B cell (primary cell): ENCODE measurements around the gene E2F2. TPM values are rescaled to one million over a fixed set of nuclear protein-coding genes. Genes with fewer than 3 reads are reported as not detected.
A peak's percentile ranks its signal among the peaks of the same experiment; 100 is the strongest.

Experiments
- ATAC-seq: fragments of 200-7000 bp; cut with Tn5 transposase; one replicate; pipeline ENCODE4 v1.10.0; 2021; ENCODE audit warnings: low read depth, mild to moderate bottlenecking, moderate number of reproducible peaks, moderate library complexity
- CTCF ChIA-PET: fragments of 350-600 bp; sonication (Branson Sonifier 250); formaldehyde crosslinking; loops from one replicate; lab custom pipeline; 2021; ENCODE audit warnings: antibody characterized with exemption, inconsistent platforms; lab: Charles Lee
- POLR2A ChIA-PET: fragments of 350-600 bp; sonication (Branson Sonifier 250); formaldehyde crosslinking; loops from one replicate; lab custom pipeline; 2021; ENCODE audit warnings: antibody characterized with exemption; lab: Charles Lee
- DNase-seq: peaks from one replicate; pipeline ENCODE4 v3.0.0; 2013
- H2AFZ ChIP-seq: 2 replicates; pipeline ENCODE4 v1.6.1; 2012; ENCODE audit warnings: mild to moderate bottlenecking, low read depth, low read length; ENCODE audit not compliant: insufficient read depth, poor library complexity, severe bottlenecking
- H3K27ac ChIP-seq, 2 donors: 1 replicate in 1 of 2; 2 replicates in 1 of 2; pipeline ENCODE4 v1.5.1; 2012 to 2013; ENCODE audit warnings: low read length in 2 of 2, mild to moderate bottlenecking in 2 of 2, moderate library complexity in 1 of 2
- H3K27me3 ChIP-seq, 4 experiments: fragments of 200-600 bp in 1 of 4; sonication (generic) in 1 of 4; replicated peaks in 1 of 4; 1 replicate in 2 of 4; 2 replicates in 2 of 4; pipeline versions ENCODE4 v1.6.1 to v1.7.0; 2013 to 2016; ENCODE audit warnings: low read length in 3 of 4, mild to moderate bottlenecking in 2 of 4, mixed read lengths in 1 of 4, moderate library complexity in 1 of 4; ENCODE audit not compliant: insufficient read depth in 4 of 4, control insufficient read depth in 3 of 4; ENCODE audit errors: control extremely low read depth in 1 of 4
- H3K36me3 ChIP-seq, 2 experiments: replicated peaks in 1 of 2; 1 replicate in 1 of 2; 2 replicates in 1 of 2; pipeline versions ENCODE4 v1.6.1 to v1.7.1; 2013; ENCODE audit warnings: low read length in 1 of 2; ENCODE audit not compliant: insufficient read depth in 2 of 2, control insufficient read depth in 1 of 2; ENCODE audit errors: control extremely low read depth in 1 of 2, extremely low read depth in 1 of 2
- H3K4me1 ChIP-seq, 2 donors: fragments of 200-600 bp in 1 of 2; sonication (generic) in 1 of 2; 1 replicate in 1 of 2; 2 replicates in 1 of 2; pipeline versions ENCODE4 v1.5.1 to v1.6.1; 2013 to 2017; ENCODE audit warnings: low read length in 2 of 2; ENCODE audit not compliant: control insufficient read depth in 2 of 2, insufficient read depth in 2 of 2
- H3K4me2 ChIP-seq: replicated peaks from 2 replicates; pipeline ENCODE3; 2012; ENCODE audit warnings: mild to moderate bottlenecking, low read depth, low read length; ENCODE audit not compliant: poor library complexity, severe bottlenecking
- H3K4me3 ChIP-seq, 5 experiments: fragments of 200-600 bp in 1 of 5; sonication (generic) in 1 of 5; 1 replicate in 3 of 5; 2 replicates in 2 of 5; pipeline versions ENCODE4 v1.5.1 to v1.7.0; 2011 to 2016; ENCODE audit warnings: low read length in 4 of 5, mild to moderate bottlenecking in 4 of 5, low read depth in 2 of 5, control low read depth in 1 of 5, moderate library complexity in 1 of 5; ENCODE audit not compliant: insufficient read depth in 1 of 5; ENCODE audit errors: control extremely low read depth in 1 of 5, extremely low read depth in 1 of 5
- H3K79me2 ChIP-seq: fragments of 200-600 bp; sonication (generic); one replicate; pipeline ENCODE4 v1.6.0; 2016; ENCODE audit warnings: low read length; ENCODE audit not compliant: control insufficient read depth, insufficient read depth
- H3K9ac ChIP-seq: fragments of 200-600 bp; sonication (generic); 2 replicates; pipeline ENCODE4 v1.6.1; 2017; ENCODE audit warnings: mild to moderate bottlenecking, low read length, moderate library complexity
- H3K9me3 ChIP-seq, 3 donors: one replicate each; pipeline versions ENCODE4 v1.6.1 to v1.7.1; 2013; ENCODE audit warnings: low read length in 2 of 3; ENCODE audit not compliant: control insufficient read depth in 2 of 3, insufficient read depth in 1 of 3; ENCODE audit errors: control extremely low read depth in 1 of 3
- H4K20me1 ChIP-seq: 2 replicates; pipeline ENCODE4 v1.6.0; 2012; ENCODE audit warnings: mild to moderate bottlenecking, low read length; ENCODE audit not compliant: insufficient read depth, control insufficient read depth, poor library complexity, severe bottlenecking
- H3K27ac Mint-ChIP-seq: one replicate; pipeline ENCODE4 v1.8.0; 2021; ENCODE audit warnings: mixed read lengths
- H3K27me3 Mint-ChIP-seq: one replicate; pipeline ENCODE4 v1.8.0; 2021; ENCODE audit warnings: mixed read lengths
- H3K4me1 Mint-ChIP-seq: one replicate; pipeline ENCODE4 v1.8.0; 2021; ENCODE audit warnings: mixed read lengths
- H3K4me3 Mint-ChIP-seq: one replicate; pipeline ENCODE4 v1.8.0; 2021; ENCODE audit warnings: mixed read lengths
- H3K9me3 Mint-ChIP-seq: one replicate; pipeline ENCODE4 v1.8.0; 2022; ENCODE audit warnings: mixed read lengths; ENCODE audit not compliant: insufficient read depth
- CTCF ChIP-seq: fragments of 200-600 bp; IDR thresholded peaks from one replicate; pipeline ENCODE4 v1.8.0; 2022; ENCODE audit warnings: antibody characterized with exemption, mild to moderate bottlenecking
- EZH2 ChIP-seq: IDR thresholded peaks from 2 replicates; pipeline ENCODE4 v1.6.1; 2012; ENCODE audit warnings: borderline replicate concordance, low read depth, mild to moderate bottlenecking, moderate library complexity, low read length; ENCODE audit not compliant: insufficient read depth, poor library complexity, severe bottlenecking
- WGBS: methylation state at CpG from one replicate; pipeline ENCODE4 v1.1.5; 2013; ENCODE audit warnings: missing lambda C conversion rate; ENCODE audit not compliant: insufficient coverage; 5-methylcytosine and 5-hydroxymethylcytosine counted together
- intact Hi-C: fragments of 100-400 bp; cut with micrococcal nuclease; formaldehyde crosslinking; loops from one replicate; pipeline ENCODE4 v1.10.0; 2022
- polyA plus RNA-seq: library from polyadenylated mRNA; depleted of rRNA; stranded (reverse); fragments of >200 nt; gene quantifications from 2 replicates; pipeline ENCODE4 v1.2.3, GENCODE V29; 2012
- total RNA-seq, 2 donors: library from RNA; stranded (reverse); fragments of 120-200 nt in 1 of 2; gene quantifications; 1 replicate in 1 of 2; 2 replicates in 1 of 2; pipeline versions ENCODE4 v1.2.3 to v1.2.4, GENCODE V29; 2013 to 2022

Gene E2F2
- total and polyA plus RNA-seq, 2 donors (not counting 1 experiment from before 2014, with no cell fraction given): 2.4 to 3.2 TPM

- H3K27ac Mint-ChIP-seq: peak overlapping the region; percentile 80
- intact Hi-C loops: no loop called here
These were observed 32.0 kb upstream of the E2F2 start for GRCh38 chr1:23563003-23563402.

More at GRCh38 chr1:23563003-23563402, 32.0 kb upstream of the E2F2 start:
- peak overlapping the region in 1 of 2 donors; percentile 91 for H3K27ac ChIP-seq
- no peak for TF ChIP-seq CTCF
- TF ChIP-seq EZH2: no peak
- H3K9ac ChIP-seq: no peak overlapping the region
- H3K4me2 ChIP-seq: peak overlapping the region; percentile 98
- Mint-ChIP-seq H3K9me3 (no peaks in the 10 kb centered on the region), H3K4me1 (peaks cover 59% of the 10 kb centered on the region), H3K27me3 (no peaks in the 10 kb centered on the region), H3K4me3 (peak overlapping the region; percentile 47)
- no peaks in the 10 kb centered on the region for H3K27me3 ChIP-seq
- H4K20me1 ChIP-seq: peaks cover 13% of the 10 kb centered on the region
- ATAC-seq: no peak
- ChIA-PET POLR2A (interaction anchor here (0.6 to 1.1 kb wide), 3 partner anchors 13 to 200 kb away, joined by 3 to 4 read pairs (median 4); no protein-coding TSS in a partner anchor), CTCF (interaction anchor here (2.8 to 41.7 kb wide), 5 partner anchors 11 to 71 kb away, joined by 8 to 1420 read pairs (median 179); no protein-coding TSS in a partner anchor)
- peaks cover 54 to 63% of the 10 kb centered on the region in 2 donors for H3K4me1 ChIP-seq
- H3K4me3 ChIP-seq: no peak overlapping the region
- H2AFZ ChIP-seq: peak overlapping the region; percentile 27
- DNase-seq: no peak
- WGBS: 71% methylated on average over 1 of the region's 9 CpGs
- H3K79me2 ChIP-seq: peaks cover 16% of the 10 kb centered on the region
- H3K9me3 ChIP-seq: no peaks in the 10 kb centered on the region
- H3K36me3 ChIP-seq: peaks cover 0 to 7% of the 10 kb centered on the region in 2 experiments
